ENCODE results near the gene PDK1.
"Not testable (repeated sequence)": the region's sequence is repeated elsewhere in the genome, so short reads cannot be mapped to it uniquely, and the experiment has no call there.

The PDK1 gene

DNA sequence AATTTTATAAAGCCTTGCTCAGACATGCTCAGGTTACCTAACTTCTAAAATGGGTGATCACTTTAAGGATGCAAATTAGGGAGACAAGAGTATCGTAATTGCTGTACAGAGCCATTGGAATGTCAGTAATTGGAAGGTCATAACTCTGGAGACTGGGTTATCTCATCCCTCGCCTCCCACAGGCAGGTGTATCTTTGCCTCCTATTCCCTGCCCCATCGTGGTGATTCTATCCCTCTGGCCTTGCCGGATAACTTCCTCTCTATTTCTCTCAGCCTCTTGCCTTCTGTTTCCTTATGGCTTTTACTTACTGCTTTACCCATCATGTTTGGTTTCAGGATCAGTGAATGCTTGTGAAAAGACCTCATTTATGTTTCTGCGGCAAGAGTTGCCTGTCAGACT, 2.5 kb downstream of the PDK1 start:
- Histone ChIP-seq H2AFZ (ENCODE audit: low read depth, low read length) (no peak overlapping the region), H3K4me3 (ENCODE audit: low read length) (no peak overlapping the region), H3K9me3 (ENCODE audit: low read length) (no peaks in the 10 kb centered on the region)

DNA sequence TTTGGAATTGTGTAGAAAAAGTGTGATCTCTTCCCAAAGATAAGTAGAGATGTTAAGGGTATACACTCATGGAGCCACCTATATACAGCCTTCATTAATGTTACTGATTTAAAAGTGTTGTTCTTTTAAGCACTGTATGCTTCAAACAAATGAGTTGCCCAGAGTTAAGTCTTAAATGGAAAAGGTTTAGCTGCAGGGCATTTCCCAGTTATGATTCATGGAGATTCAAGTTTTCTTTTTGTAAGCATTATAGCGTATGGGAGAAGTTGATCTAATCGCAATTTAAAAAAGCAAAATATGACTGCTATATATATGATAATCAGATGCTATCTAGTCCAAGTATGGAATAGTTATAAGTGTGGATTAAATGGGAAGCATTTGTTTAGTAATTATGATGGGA, 4.8 kb downstream of the PDK1 start:
- H3K4me1 ChIP-seq (ENCODE audit: insufficient read depth, low read length) = peaks cover 14% of the 10 kb centered on the region
- H2AFZ ChIP-seq (ENCODE audit: low read depth, low read length) = no peak overlapping the region
- no peaks in the 10 kb centered on the region for H3K9me3 ChIP-seq (ENCODE audit: low read length)
- H3K4me3 ChIP-seq (ENCODE audit: low read length) = no peak overlapping the region
- no peaks in the 10 kb centered on the region for H3K27me3 ChIP-seq (ENCODE audit: insufficient read depth, low read length)
- peaks cover 5% of the 10 kb centered on the region for H3K36me3 ChIP-seq (ENCODE audit: insufficient read depth, low read length)

More for the DNA sequence above, 2.5 kb downstream of the PDK1 start:
- H3K36me3 ChIP-seq (ENCODE audit: insufficient read depth, low read length) = no peaks in the 10 kb centered on the region
- peaks cover 14% of the 10 kb centered on the region for H3K4me1 ChIP-seq (ENCODE audit: insufficient read depth, low read length)
- H3K27me3 ChIP-seq (ENCODE audit: insufficient read depth, low read length) = no peaks in the 10 kb centered on the region

DNA sequence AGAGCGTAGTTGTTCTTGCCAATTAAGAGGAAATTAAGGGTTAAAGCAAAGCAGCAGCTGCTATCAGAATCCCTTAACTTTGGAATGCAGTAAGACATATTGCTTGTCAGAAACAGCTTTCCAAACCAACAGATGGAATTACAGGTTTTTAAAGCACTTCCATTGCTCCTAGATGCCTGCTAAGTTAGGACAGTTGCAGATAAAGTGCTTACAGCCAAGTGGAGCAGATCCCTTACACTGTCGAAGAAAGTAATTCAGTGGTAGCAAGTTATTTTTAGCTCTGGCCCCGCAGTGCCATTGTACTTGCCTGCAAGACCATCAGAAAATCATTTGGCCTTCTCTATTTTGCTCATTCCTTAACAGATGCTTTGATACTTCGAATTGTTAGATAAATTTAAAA, 5.4 kb downstream of the PDK1 start:
- Histone ChIP-seq H2AFZ (ENCODE audit: low read depth, low read length) (no peak overlapping the region), H3K36me3 (ENCODE audit: insufficient read depth, low read length) (peaks cover 5% of the 10 kb centered on the region), H3K27me3 (ENCODE audit: insufficient read depth, low read length) (no peaks in the 10 kb centered on the region), H3K4me3 (ENCODE audit: low read length) (no peak overlapping the region), H3K9me3 (ENCODE audit: low read length) (no peaks in the 10 kb centered on the region), H3K4me1 (ENCODE audit: insufficient read depth, low read length) (peaks cover 14% of the 10 kb centered on the region)

DNA sequence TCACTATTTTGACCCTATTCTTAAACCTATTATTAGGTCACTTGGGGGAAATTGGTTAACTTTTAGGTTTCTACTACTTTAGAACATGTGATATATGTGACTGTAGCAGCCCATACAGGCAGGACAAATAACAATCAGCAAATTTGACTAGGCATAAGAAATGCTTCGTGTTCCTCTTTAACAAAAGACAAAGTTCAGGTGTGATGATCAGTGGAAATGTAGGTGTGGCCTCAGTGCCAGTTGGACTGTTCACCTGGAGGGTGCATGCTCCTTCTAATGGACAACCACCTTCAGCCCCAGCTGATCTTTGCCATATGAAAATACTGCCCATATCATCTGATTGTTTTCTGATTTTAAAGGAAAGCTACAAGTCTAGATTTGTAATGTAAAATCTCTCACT, 6.4 kb downstream of the PDK1 start:
- Histone ChIP-seq H3K27me3 (ENCODE audit: insufficient read depth, low read length) (no peaks in the 10 kb centered on the region), H3K4me1 (ENCODE audit: insufficient read depth, low read length) (peaks cover 6% of the 10 kb centered on the region), H3K4me3 (ENCODE audit: low read length) (no peak overlapping the region), H2AFZ (ENCODE audit: low read depth, low read length) (no peak overlapping the region), H3K36me3 (ENCODE audit: insufficient read depth, low read length) (peaks cover 5% of the 10 kb centered on the region), H3K9me3 (ENCODE audit: low read length) (no peaks in the 10 kb centered on the region)

DNA sequence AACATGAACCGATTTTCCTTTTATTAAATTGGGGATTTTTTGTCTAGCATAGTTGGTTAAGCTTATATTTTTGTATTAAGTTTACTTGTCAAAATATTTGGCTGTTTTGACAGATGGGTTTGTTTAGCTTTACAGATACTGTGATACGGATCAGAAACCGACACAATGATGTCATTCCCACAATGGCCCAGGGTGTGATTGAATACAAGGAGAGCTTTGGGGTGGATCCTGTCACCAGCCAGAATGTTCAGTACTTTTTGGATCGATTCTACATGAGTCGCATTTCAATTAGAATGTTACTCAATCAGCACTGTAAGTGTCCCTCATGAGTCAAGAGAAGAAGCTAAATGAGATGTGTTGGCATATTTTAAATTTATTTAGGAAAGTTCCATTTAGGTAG, 8.5 kb downstream of the PDK1 start:
- H3K4me3 ChIP-seq (ENCODE audit: low read length) = no peak overlapping the region
- H2AFZ ChIP-seq (ENCODE audit: low read depth, low read length) = no peak overlapping the region
- peaks cover 6% of the 10 kb centered on the region for H3K36me3 ChIP-seq (ENCODE audit: insufficient read depth, low read length)
- H3K9me3 ChIP-seq (ENCODE audit: low read length) = no peaks in the 10 kb centered on the region
- H3K27me3 ChIP-seq (ENCODE audit: insufficient read depth, low read length) = no peaks in the 10 kb centered on the region
- peaks cover 5% of the 10 kb centered on the region for H3K4me1 ChIP-seq (ENCODE audit: insufficient read depth, low read length)

DNA sequence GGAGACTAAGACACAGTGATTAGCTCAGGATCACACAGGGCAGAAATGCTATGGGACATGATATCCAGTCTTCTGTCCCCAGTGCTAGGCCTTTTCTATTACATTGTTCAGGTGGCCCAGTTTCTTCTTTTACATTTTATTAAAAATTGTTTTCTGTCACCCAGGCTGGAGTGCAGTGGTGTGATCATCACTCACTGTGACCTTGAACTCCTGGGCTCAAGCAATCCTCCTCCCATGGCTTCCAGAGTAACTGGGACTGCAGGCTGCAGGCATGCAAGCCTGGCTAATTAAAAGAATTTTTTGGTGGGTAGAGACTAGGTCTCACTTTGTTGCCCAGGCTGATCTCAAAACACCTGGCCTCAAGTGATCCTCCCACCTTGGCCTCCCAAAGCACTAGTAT, 15.4 kb downstream of the PDK1 start:
- Histone ChIP-seq H3K4me3 (ENCODE audit: low read length) (no peak overlapping the region), H2AFZ (ENCODE audit: low read depth, low read length) (no peak overlapping the region), H3K9me3 (ENCODE audit: low read length) (no peaks in the 10 kb centered on the region), H3K36me3 (ENCODE audit: insufficient read depth, low read length) (peaks cover 13% of the 10 kb centered on the region), H3K4me1 (ENCODE audit: insufficient read depth, low read length) (no peaks in the 10 kb centered on the region), H3K27me3 (ENCODE audit: insufficient read depth, low read length) (no peaks in the 10 kb centered on the region)

DNA sequence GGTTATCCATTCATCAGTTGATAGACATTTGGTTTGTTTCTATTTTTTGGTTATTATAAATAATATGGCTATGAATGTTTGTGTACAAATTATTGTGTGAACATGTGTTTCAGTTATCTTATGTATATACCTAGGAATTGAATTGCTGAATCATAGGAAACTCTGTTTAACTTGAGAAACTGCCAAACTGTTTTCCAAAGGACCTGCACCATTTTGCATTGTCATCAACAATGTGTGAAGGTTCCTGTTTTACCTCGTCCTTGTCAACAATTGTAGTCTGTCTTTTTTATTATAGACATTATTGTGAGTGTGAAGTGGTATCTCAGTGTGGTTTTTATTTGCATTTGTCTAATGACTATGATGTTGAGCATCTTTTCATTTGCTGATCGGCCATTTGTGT, 17.1 kb downstream of the PDK1 start:
- peaks cover 13% of the 10 kb centered on the region for H3K36me3 ChIP-seq (ENCODE audit: insufficient read depth, low read length)
- H3K4me3 ChIP-seq (ENCODE audit: low read length) = no peak overlapping the region
- H2AFZ ChIP-seq (ENCODE audit: low read depth, low read length) = no peak overlapping the region
- H3K9me3 ChIP-seq (ENCODE audit: low read length) = no peaks in the 10 kb centered on the region
- H3K4me1 ChIP-seq (ENCODE audit: insufficient read depth, low read length) = no peaks in the 10 kb centered on the region
- no peaks in the 10 kb centered on the region for H3K27me3 ChIP-seq (ENCODE audit: insufficient read depth, low read length)

DNA sequence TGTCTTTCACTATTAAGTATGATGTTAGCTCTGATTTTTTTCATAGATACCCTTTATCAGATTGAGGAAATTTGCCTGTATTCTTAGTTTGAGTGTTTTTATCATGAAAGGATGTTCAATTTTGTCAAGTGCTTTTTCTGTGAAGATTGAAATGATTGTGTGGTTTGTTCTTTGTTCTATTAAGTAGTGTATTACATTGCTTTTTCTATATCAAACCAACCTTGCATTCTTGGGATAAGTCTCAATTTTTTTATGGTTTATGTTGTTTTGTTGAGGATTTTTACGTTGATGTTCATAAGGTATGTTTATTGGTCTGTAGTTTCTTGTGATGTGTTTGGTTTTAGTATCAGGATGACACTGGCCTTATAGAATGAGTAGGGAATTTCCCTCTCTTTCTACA, 19.1 kb downstream of the PDK1 start:
- Histone ChIP-seq H2AFZ (ENCODE audit: low read depth, low read length) (no peak overlapping the region), H3K4me1 (ENCODE audit: insufficient read depth, low read length) (no peaks in the 10 kb centered on the region), H3K36me3 (ENCODE audit: insufficient read depth, low read length) (peaks cover 8% of the 10 kb centered on the region), H3K27me3 (ENCODE audit: insufficient read depth, low read length) (no peaks in the 10 kb centered on the region), H3K9me3 (ENCODE audit: low read length) (peaks cover 4% of the 10 kb centered on the region), H3K4me3 (ENCODE audit: low read length) (no peak overlapping the region)

DNA sequence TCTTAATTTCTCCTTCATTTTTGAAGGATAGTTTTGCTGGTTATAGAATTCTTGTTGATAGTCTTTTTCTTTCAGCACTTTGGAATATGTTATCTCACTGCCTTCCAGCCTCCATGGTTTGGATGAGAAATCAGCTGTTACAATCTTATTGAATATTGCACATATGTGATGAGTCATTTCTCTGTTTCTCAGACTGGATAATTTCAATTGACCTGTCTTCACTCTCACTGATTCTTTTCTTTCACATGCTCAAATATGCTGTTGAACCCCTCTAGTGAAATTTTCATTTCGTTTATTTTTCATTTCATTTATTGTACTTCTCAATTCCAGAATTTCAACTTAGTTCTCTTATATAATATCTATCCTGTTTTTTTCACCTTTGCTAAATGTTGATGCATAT, 22.2 kb downstream of the PDK1 start:
- no peak overlapping the region for H3K4me3 ChIP-seq (ENCODE audit: low read length)
- H3K36me3 ChIP-seq (ENCODE audit: insufficient read depth, low read length) = peaks cover 11% of the 10 kb centered on the region
- H3K4me1 ChIP-seq (ENCODE audit: insufficient read depth, low read length) = no peaks in the 10 kb centered on the region
- peaks cover 4% of the 10 kb centered on the region for H3K9me3 ChIP-seq (ENCODE audit: low read length)
- H2AFZ ChIP-seq (ENCODE audit: low read depth, low read length) = no peak overlapping the region
- no peaks in the 10 kb centered on the region for H3K27me3 ChIP-seq (ENCODE audit: insufficient read depth, low read length)

DNA sequence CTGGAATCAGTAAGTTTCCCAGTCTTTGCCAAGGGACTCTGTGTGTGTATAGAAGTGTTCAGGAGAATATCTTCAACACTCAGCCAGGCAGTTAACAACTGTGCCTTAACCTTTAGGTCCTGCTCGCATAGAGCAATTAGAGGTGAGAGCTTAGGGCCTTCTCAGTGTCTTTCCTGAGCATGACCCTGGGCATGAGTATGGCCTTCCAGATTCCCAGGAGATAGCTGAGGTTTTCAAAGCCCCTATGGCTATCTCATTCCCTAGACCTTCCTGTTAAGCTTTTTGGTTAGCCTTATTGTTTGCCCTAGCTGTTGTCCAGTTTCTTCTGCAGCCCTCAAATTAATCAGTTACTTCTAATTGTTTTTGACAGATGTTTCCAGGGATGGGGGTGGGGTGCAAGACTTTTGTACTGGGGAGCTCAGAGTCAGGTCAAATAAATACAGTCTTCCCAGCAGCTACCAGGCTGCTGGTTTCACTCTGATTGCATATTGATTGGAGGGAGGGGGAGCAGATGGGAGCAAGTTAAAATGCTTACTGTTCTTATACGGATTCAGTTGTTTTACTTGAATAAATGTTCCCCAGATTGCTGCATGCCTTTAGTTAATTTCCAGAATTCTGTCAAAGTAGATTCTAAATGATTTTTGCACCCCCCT, 23.1 kb downstream of the PDK1 start:
- H3K9me3 ChIP-seq (ENCODE audit: low read length) = peaks cover 4% of the 10 kb centered on the region
- peaks cover 9% of the 10 kb centered on the region for H3K36me3 ChIP-seq (ENCODE audit: insufficient read depth, low read length)
- H3K4me1 ChIP-seq (ENCODE audit: insufficient read depth, low read length) = no peaks in the 10 kb centered on the region

DNA sequence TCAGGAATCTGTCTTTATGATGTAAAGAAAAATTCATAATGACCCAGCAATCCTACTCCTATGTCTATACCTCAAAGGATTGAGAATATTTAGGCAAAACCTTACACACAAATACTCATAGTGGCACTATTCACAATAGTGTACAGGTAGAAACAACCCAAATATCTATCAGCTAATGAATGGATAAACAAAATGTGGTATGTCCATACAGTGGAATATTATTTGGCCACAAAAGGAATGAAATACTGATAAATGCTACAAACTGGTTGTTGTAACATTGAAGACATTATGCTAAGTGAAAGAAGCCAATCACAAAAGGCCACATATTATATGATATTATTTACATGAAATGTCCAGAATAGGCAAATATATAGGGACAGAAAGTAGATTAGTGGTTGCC, 24.7 kb downstream of the PDK1 start:
- Histone ChIP-seq H3K4me3 (ENCODE audit: low read length) (no peak overlapping the region), H3K9me3 (ENCODE audit: low read length) (peaks cover 4% of the 10 kb centered on the region), H3K4me1 (ENCODE audit: insufficient read depth, low read length) (no peaks in the 10 kb centered on the region), H2AFZ (ENCODE audit: low read depth, low read length) (no peak overlapping the region), H3K36me3 (ENCODE audit: insufficient read depth, low read length) (peaks cover 9% of the 10 kb centered on the region), H3K27me3 (ENCODE audit: insufficient read depth, low read length) (no peaks in the 10 kb centered on the region)

More for the DNA sequence above, 23.1 kb downstream of the PDK1 start:
- Histone ChIP-seq H2AFZ (ENCODE audit: low read depth, low read length) (no peak overlapping the region), H3K27me3 (ENCODE audit: insufficient read depth, low read length) (no peaks in the 10 kb centered on the region), H3K4me3 (ENCODE audit: low read length) (no peak overlapping the region)

DNA sequence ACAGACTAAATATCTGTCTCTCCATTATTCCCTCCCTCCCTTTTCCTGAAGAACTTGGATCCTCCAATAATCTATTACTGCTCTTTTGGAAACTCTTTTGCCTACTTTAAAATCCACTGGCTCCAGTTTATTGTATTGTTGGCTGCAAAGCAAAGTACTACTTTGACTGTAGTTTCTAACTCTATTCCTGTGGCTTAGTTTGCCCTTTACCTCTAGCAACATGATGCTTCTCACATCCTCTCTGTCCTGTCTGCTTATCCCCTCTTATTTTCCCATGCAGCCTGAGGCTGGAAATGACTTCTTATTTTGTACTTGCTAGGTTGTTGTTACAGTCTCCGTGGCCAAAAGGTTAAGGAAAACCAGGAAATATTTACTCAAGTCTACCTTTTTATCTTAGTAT, 26.8 kb downstream of the PDK1 start:
- peaks cover 9% of the 10 kb centered on the region for H3K36me3 ChIP-seq (ENCODE audit: insufficient read depth, low read length)
- no peak overlapping the region for H2AFZ ChIP-seq (ENCODE audit: low read depth, low read length)
- H3K4me1 ChIP-seq (ENCODE audit: insufficient read depth, low read length) = no peaks in the 10 kb centered on the region
- no peak overlapping the region for H3K4me3 ChIP-seq (ENCODE audit: low read length)
- no peaks in the 10 kb centered on the region for H3K27me3 ChIP-seq (ENCODE audit: insufficient read depth, low read length)
- H3K9me3 ChIP-seq (ENCODE audit: low read length) = peaks cover 7% of the 10 kb centered on the region

DNA sequence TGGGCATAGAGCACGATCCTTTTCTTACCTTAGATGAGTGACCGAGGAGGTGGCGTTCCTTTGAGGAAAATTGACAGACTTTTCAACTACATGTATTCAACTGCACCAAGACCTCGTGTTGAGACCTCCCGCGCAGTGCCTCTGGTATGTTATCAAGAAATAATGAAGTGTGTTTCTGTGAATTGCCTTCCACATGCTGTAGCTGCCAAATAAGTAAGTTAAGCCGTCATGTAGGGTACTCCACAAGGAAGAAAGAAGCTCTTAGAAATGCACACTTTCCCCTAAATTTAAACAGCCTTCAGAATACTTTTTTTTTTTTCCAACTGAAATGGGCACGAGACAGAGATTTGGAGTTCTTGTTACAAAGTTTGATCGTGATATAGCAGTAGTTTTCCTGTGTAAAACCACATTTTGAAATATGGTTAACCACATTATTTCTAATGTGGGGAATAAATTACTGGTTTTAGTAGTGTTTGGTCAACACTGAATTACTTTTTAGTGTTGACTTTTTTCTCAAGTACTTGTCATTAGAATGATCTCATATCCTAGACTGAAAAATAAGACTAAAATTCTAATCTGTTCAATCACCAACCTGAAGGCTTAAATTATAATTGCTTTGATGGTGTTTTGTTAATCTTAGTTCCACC, 30.5 kb downstream of the PDK1 start:
- Histone ChIP-seq H3K4me3 (ENCODE audit: low read length) (no peak overlapping the region), H3K4me1 (ENCODE audit: insufficient read depth, low read length) (no peaks in the 10 kb centered on the region), H2AFZ (ENCODE audit: low read depth, low read length) (no peak overlapping the region), H3K9me3 (ENCODE audit: low read length) (peaks cover 2% of the 10 kb centered on the region), H3K27me3 (ENCODE audit: insufficient read depth, low read length) (no peaks in the 10 kb centered on the region), H3K36me3 (ENCODE audit: insufficient read depth, low read length) (peaks cover 9% of the 10 kb centered on the region)

DNA sequence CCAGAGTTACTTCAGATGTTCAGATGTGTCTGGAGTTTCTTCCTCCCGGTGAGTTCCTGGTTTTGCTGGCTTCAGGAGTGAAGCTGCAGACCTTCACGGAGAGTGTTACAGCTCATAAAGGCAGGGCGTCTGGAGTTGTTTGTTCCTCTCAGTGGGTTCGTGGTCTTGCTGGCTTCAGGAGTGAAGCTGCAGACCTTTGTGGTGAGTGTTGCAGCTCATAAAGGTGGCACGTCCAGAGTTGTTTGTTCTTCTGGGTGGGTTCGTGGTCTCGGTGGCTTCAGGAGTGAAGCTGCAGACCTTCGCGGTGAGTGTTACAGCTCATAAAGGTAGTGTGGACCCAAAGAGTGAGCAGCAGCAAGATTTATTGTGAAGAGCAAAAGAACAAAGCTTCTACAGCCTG, 31.3 kb downstream of the PDK1 start:
- H3K4me1 ChIP-seq (ENCODE audit: insufficient read depth, low read length); H3K4me3 ChIP-seq (ENCODE audit: low read length); H3K9me3 ChIP-seq (ENCODE audit: low read length); H3K36me3 ChIP-seq (ENCODE audit: insufficient read depth, low read length); H3K27me3 ChIP-seq (ENCODE audit: insufficient read depth, low read length); H2AFZ ChIP-seq (ENCODE audit: low read depth, low read length): not testable (repeated sequence)

Data from neuron (in vitro differentiated cells).